B cell (primary cell): Measurements from ENCODE around the gene SBK1. TPM values are rescaled to one million over a fixed set of nuclear protein-coding genes. Genes with fewer than 3 reads are reported as not detected.
A peak's percentile ranks its signal among the peaks of the same experiment; 100 is the strongest.
"Not testable (repeated sequence)": the region's sequence is repeated elsewhere in the genome, so short reads cannot be mapped to it uniquely, and the experiment has no call there.

ENCODE experiments used
- ATAC-seq: fragments of 200-7000 bp; cut with Tn5 transposase; one replicate; pipeline ENCODE4 v1.10.0; 2021; ENCODE audit warnings: low read depth, mild to moderate bottlenecking, moderate number of reproducible peaks, moderate library complexity
- CTCF ChIA-PET: fragments of 350-600 bp; sonication (Branson Sonifier 250); formaldehyde crosslinking; loops from one replicate; lab custom pipeline; 2021; ENCODE audit warnings: antibody characterized with exemption, inconsistent platforms; lab: Charles Lee
- POLR2A ChIA-PET: fragments of 350-600 bp; sonication (Branson Sonifier 250); formaldehyde crosslinking; loops from one replicate; lab custom pipeline; 2021; ENCODE audit warnings: antibody characterized with exemption; lab: Charles Lee
- DNase-seq: peaks from one replicate; pipeline ENCODE4 v3.0.0; 2013
- H2AFZ ChIP-seq: 2 replicates; pipeline ENCODE4 v1.6.1; 2012; ENCODE audit warnings: mild to moderate bottlenecking, low read depth, low read length; ENCODE audit not compliant: insufficient read depth, poor library complexity, severe bottlenecking
- H3K27ac ChIP-seq, 2 donors: 1 replicate in 1 of 2; 2 replicates in 1 of 2; pipeline ENCODE4 v1.5.1; 2012 to 2013; ENCODE audit warnings: low read length in 2 of 2, mild to moderate bottlenecking in 2 of 2, moderate library complexity in 1 of 2
- H3K27me3 ChIP-seq, 4 experiments: fragments of 200-600 bp in 1 of 4; sonication (generic) in 1 of 4; replicated peaks in 1 of 4; 1 replicate in 2 of 4; 2 replicates in 2 of 4; pipeline versions ENCODE4 v1.6.1 to v1.7.0; 2013 to 2016; ENCODE audit warnings: low read length in 3 of 4, mild to moderate bottlenecking in 2 of 4, mixed read lengths in 1 of 4, moderate library complexity in 1 of 4; ENCODE audit not compliant: insufficient read depth in 4 of 4, control insufficient read depth in 3 of 4; ENCODE audit errors: control extremely low read depth in 1 of 4
- H3K36me3 ChIP-seq, 2 experiments: replicated peaks in 1 of 2; 1 replicate in 1 of 2; 2 replicates in 1 of 2; pipeline versions ENCODE4 v1.6.1 to v1.7.1; 2013; ENCODE audit warnings: low read length in 1 of 2; ENCODE audit not compliant: insufficient read depth in 2 of 2, control insufficient read depth in 1 of 2; ENCODE audit errors: control extremely low read depth in 1 of 2, extremely low read depth in 1 of 2
- H3K4me1 ChIP-seq, 2 donors: fragments of 200-600 bp in 1 of 2; sonication (generic) in 1 of 2; 1 replicate in 1 of 2; 2 replicates in 1 of 2; pipeline versions ENCODE4 v1.5.1 to v1.6.1; 2013 to 2017; ENCODE audit warnings: low read length in 2 of 2; ENCODE audit not compliant: control insufficient read depth in 2 of 2, insufficient read depth in 2 of 2
- H3K4me2 ChIP-seq: replicated peaks from 2 replicates; pipeline ENCODE3; 2012; ENCODE audit warnings: mild to moderate bottlenecking, low read depth, low read length; ENCODE audit not compliant: poor library complexity, severe bottlenecking
- H3K4me3 ChIP-seq, 5 experiments: fragments of 200-600 bp in 1 of 5; sonication (generic) in 1 of 5; 1 replicate in 3 of 5; 2 replicates in 2 of 5; pipeline versions ENCODE4 v1.5.1 to v1.7.0; 2011 to 2016; ENCODE audit warnings: low read length in 4 of 5, mild to moderate bottlenecking in 4 of 5, low read depth in 2 of 5, control low read depth in 1 of 5, moderate library complexity in 1 of 5; ENCODE audit not compliant: insufficient read depth in 1 of 5; ENCODE audit errors: control extremely low read depth in 1 of 5, extremely low read depth in 1 of 5
- H3K79me2 ChIP-seq: fragments of 200-600 bp; sonication (generic); one replicate; pipeline ENCODE4 v1.6.0; 2016; ENCODE audit warnings: low read length; ENCODE audit not compliant: control insufficient read depth, insufficient read depth
- H3K9ac ChIP-seq: fragments of 200-600 bp; sonication (generic); 2 replicates; pipeline ENCODE4 v1.6.1; 2017; ENCODE audit warnings: mild to moderate bottlenecking, low read length, moderate library complexity
- H3K9me3 ChIP-seq, 3 donors: one replicate each; pipeline versions ENCODE4 v1.6.1 to v1.7.1; 2013; ENCODE audit warnings: low read length in 2 of 3; ENCODE audit not compliant: control insufficient read depth in 2 of 3, insufficient read depth in 1 of 3; ENCODE audit errors: control extremely low read depth in 1 of 3
- H4K20me1 ChIP-seq: 2 replicates; pipeline ENCODE4 v1.6.0; 2012; ENCODE audit warnings: mild to moderate bottlenecking, low read length; ENCODE audit not compliant: insufficient read depth, control insufficient read depth, poor library complexity, severe bottlenecking
- H3K27ac Mint-ChIP-seq: one replicate; pipeline ENCODE4 v1.8.0; 2021; ENCODE audit warnings: mixed read lengths
- H3K27me3 Mint-ChIP-seq: one replicate; pipeline ENCODE4 v1.8.0; 2021; ENCODE audit warnings: mixed read lengths
- H3K4me1 Mint-ChIP-seq: one replicate; pipeline ENCODE4 v1.8.0; 2021; ENCODE audit warnings: mixed read lengths
- H3K4me3 Mint-ChIP-seq: one replicate; pipeline ENCODE4 v1.8.0; 2021; ENCODE audit warnings: mixed read lengths
- H3K9me3 Mint-ChIP-seq: one replicate; pipeline ENCODE4 v1.8.0; 2022; ENCODE audit warnings: mixed read lengths; ENCODE audit not compliant: insufficient read depth
- whole genome bisulfite sequencing: methylation state at CpG from one replicate; pipeline ENCODE4 v1.1.5; 2013; ENCODE audit warnings: missing lambda C conversion rate; ENCODE audit not compliant: insufficient coverage; 5-methylcytosine and 5-hydroxymethylcytosine counted together
- intact Hi-C: fragments of 100-400 bp; cut with micrococcal nuclease; formaldehyde crosslinking; loops from one replicate; pipeline ENCODE4 v1.10.0; 2022
- polyA plus RNA-seq: library from polyadenylated mRNA; depleted of rRNA; stranded (reverse); fragments of >200 nt; gene quantifications from 2 replicates; pipeline ENCODE4 v1.2.3, GENCODE V29; 2012
- total RNA-seq, 2 donors: library from RNA; stranded (reverse); fragments of 120-200 nt in 1 of 2; gene quantifications; 1 replicate in 1 of 2; 2 replicates in 1 of 2; pipeline versions ENCODE4 v1.2.3 to v1.2.4, GENCODE V29; 2013 to 2022

Gene SBK1
- total and polyA plus RNA-seq, 2 donors (not counting 1 experiment from before 2014, with no cell fraction given): 0.22 to 1.3 TPM

DNA sequence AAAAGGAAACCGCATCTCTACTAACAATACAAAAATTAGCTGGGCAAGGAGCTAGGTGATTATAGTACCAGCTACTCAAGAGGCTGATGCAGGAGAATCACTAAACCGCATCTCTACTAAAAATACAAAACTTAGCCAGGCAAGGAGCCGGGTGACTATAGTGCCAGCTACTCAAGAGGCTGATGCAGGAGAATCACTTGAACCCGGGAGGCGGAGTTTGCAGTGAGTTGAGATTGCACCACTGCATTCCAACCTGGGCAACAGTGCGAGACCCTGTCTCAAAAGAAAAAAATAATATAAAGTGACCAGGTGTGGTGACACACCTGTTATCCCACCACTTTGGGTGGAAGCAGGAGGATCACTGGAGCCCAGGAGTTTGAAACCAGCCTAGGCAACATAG is 45.9 kb downstream of the SBK1 start:
- H2AFZ ChIP-seq, H3K4me3 ChIP-seq, H3K9ac ChIP-seq, H3K27me3 Mint-ChIP-seq, H3K36me3 ChIP-seq, ATAC-seq, H3K4me2 ChIP-seq, CTCF ChIA-PET, H3K4me3 Mint-ChIP-seq, H4K20me1 ChIP-seq, H3K27ac Mint-ChIP-seq, H3K79me2 ChIP-seq, H3K4me1 ChIP-seq, H3K4me1 Mint-ChIP-seq, POLR2A ChIA-PET, H3K9me3 ChIP-seq, intact Hi-C loops, H3K9me3 Mint-ChIP-seq, H3K27me3 ChIP-seq, H3K27ac ChIP-seq, DNase-seq: not testable (repeated sequence)
- no CpG with 5 or more reads among the region's 6 CpGs for WGBS

DNA sequence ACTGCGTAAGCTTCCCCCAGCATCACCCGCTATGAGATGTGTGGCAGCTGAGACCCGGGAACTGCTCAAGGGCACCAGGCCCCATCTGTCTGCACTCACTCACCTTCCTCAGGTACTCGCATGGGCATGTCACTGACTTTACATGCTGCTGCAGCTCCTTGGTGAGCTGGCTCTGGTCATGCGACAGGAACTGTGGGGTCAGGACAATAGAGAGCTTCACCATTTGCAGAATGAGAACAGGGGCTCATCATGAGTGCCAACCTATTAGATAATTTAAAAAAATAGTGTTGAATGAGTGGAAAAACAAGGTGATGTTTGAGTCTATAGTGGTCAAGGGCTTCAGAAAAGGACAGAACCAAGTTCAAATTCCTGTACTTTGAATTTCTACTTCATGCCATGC is 70.3 kb downstream of the SBK1 start:
- H3K4me1 Mint-ChIP-seq, H3K4me3 Mint-ChIP-seq, H3K36me3 ChIP-seq, intact Hi-C loops, H3K9me3 ChIP-seq, H2AFZ ChIP-seq, H4K20me1 ChIP-seq, ATAC-seq, H3K4me3 ChIP-seq, H3K27me3 Mint-ChIP-seq, CTCF ChIA-PET, H3K9ac ChIP-seq, H3K27ac ChIP-seq, POLR2A ChIA-PET, H3K79me2 ChIP-seq, H3K27me3 ChIP-seq, H3K4me1 ChIP-seq, H3K9me3 Mint-ChIP-seq, H3K4me2 ChIP-seq, H3K27ac Mint-ChIP-seq: not testable (repeated sequence)
- DNase-seq: peak; percentile 26
- WGBS: no CpG with 5 or more reads among the region's 5 CpGs

DNA sequence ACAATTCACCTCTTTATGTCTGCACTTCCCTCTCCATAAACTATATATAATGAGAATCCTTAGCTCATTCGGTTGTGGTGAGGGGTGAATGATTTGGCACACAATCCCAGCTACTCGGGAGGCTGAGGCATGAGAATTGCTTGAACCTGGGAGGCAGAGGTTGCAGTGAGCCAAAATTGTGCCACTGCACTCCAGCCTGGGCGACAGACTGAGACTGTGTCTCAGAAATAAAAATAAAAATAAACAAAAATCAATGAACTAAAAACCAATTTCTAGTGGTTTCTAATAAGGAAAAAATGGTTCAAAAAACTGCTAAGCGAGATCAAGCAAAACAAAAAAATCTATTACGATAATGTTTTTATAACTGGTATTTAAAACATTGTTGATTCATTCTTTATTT is 71.1 kb downstream of the SBK1 start, which contains the start of gene NPIPB6:
NPIPB6 (minus strand) TSS at position 101 of the 400 bp plus-strand sequence. CDS start 686 bp downstream, outside the sequence.
- CTCF ChIA-PET, H3K9ac ChIP-seq, H3K36me3 ChIP-seq, H3K79me2 ChIP-seq, H3K27ac Mint-ChIP-seq, H3K4me2 ChIP-seq, ATAC-seq, DNase-seq, intact Hi-C loops, H3K9me3 Mint-ChIP-seq, POLR2A ChIA-PET, H3K27me3 ChIP-seq, H3K4me1 ChIP-seq, H2AFZ ChIP-seq, H3K4me3 ChIP-seq, H3K27ac ChIP-seq, H3K4me3 Mint-ChIP-seq, H3K4me1 Mint-ChIP-seq, H3K27me3 Mint-ChIP-seq, H4K20me1 ChIP-seq, H3K9me3 ChIP-seq: not testable (repeated sequence)
- no CpG with 5 or more reads among the region's 5 CpGs for WGBS

DNA sequence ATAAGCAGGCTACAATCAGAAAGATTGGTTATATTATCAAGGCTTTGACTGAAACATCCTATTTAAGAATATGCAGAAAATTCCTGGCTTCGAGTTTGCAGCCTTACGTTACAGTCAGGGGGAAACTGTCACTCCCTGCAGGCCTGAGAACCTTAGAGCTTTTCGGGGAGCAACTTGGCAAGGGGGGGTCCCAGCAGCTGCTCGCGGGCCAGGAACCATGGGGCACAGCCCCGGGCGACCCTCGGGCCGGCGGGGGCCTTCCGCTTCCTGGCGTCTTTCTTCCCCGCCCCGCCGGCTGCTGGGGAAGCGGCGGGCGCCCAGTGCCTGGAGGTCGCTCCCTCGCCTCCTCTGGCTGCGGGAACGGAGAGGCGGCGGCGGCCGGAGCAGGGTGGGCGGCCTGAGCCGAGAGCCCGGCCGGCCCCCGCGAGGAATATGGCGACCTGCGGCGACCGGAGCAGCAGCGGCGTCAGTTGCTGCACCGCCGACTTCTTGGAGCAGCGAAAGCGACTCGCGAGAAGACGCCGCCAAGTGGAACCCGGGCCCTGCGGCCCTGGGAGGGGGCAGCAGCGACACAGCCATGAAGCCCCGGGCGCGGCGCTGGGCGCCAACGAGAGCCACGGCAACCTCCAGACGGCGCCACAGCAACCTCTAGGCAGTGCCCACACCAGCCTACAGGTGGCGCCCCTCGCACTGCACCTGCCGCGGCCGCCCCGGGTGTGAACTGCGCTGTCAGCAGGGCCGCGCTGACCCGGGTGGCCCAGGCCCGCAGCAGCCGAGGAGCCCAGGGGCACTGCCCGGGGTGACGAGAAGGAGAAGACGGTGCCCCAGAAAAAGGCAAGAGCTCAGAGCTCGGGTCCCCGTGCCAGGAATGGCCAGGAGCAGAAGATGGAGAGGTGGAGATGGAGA is 72.2 kb downstream of the SBK1 start:
- POLR2A ChIA-PET, DNase-seq, H3K79me2 ChIP-seq, H3K9me3 Mint-ChIP-seq, H3K9ac ChIP-seq, intact Hi-C loops, CTCF ChIA-PET, H3K9me3 ChIP-seq, H4K20me1 ChIP-seq, H3K27ac Mint-ChIP-seq, H3K4me1 Mint-ChIP-seq, H3K4me3 Mint-ChIP-seq, H3K4me3 ChIP-seq, H3K4me2 ChIP-seq, H3K4me1 ChIP-seq, H2AFZ ChIP-seq, H3K36me3 ChIP-seq, H3K27me3 Mint-ChIP-seq, H3K27me3 ChIP-seq, H3K27ac ChIP-seq: not testable (repeated sequence)
- no CpG with 5 or more reads among the region's 75 CpGs for WGBS
- peak; percentile 99 for ATAC-seq
